Activated effector memory CD4-positive, alpha-beta T cell treated with Interleukin-2 at 50 U/mL for 16 hours (primary cell): ENCODE measurements around the gene STXBP1.

Experiments used
- DNase-seq: peaks from one replicate; pipeline ENCODE4 v3.0.0-alpha.2; 2020

The STXBP1 gene

GRCh38 chr9:127660886-127661741 lies 49.0 kb downstream of the STXBP1 start:
- no peak for DNase-seq

GRCh38 chr9:127662617-127663016 lies 50.5 kb downstream of the STXBP1 start:
- DNase-seq: no peak

DNA sequence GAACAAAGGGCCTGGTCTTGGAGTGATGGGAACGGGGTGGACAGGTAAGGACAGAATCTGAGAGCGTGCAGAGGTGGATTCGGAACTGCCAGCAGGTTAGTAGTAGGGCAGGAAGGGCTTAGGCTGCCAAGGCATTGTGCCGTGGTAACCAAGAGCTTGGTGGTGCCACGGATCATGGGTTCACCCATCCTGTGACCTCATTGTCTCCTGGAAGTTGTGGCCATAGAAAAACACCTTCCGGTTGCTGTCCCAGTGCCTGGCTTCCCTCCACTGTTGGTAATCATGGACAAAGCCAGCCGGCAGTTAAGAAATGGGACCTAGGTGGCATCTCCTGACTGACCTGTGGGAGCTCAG lies 52.2 kb downstream of the STXBP1 start:
- no peak for DNase-seq

- no peak for DNase-seq
Measured at GRCh38 chr9:127664678-127665507, 52.8 kb downstream of the STXBP1 start.

DNA sequence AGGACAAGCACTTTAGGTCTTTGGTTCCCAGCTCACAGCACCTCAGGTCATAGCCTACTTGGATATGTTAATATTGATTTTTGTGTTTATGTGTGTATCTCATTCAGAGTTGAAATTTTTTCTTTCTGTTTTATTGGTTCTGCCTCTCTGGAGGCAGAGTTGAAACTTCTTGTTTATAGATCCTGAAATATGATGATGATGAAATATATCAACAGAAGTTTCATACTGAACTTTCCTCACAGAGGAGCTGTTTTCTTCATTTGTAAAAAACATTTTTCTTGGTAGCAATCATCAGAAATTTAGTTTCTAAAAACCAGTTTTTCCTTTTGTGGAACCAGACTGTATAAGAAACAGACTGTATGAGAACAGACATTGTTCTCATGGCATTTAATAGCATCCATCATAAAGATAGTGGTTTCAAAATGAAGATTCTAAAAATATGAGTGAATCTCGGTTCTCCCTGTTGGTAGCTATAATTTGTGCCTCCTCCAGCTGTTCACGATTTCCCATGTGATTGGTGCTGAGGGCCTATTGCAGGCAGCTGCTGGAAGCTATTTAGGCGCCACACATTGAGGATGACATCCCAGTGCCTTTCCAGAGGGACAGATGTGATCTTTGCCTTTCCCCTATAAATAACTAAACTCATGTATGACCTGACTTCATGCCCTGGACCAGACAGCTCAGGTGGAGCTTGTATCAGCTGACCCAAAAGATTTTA lies 55.2 kb downstream of the STXBP1 start:
- DNase-seq: no peak

GRCh38 chr9:127667906-127668305 lies 55.8 kb downstream of the STXBP1 start:
- no peak for DNase-seq

DNA sequence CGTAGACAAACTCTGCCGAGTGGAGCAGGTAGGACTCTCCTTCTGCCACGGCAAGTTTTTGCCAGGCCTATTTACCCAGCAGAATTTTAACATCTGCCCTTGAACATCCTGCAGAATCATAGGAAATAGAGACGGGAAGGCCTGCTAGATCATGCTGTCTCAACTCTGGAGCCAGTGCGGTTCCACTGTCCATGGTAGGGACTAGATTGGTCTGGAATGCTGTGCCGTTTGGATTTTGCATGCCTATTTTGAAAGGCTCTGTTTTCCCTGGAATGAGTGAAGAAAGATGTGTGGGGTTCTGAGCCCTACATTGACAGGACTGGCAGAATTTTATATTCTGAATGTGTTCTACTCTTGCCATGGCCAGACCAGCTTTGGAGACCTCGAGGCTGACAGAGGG lies 61.2 kb downstream of the STXBP1 start:
- no peak for DNase-seq

- DNase-seq: no peak
Measured at GRCh38 chr9:127676638-127677037, 64.6 kb downstream of the STXBP1 start.

DNA sequence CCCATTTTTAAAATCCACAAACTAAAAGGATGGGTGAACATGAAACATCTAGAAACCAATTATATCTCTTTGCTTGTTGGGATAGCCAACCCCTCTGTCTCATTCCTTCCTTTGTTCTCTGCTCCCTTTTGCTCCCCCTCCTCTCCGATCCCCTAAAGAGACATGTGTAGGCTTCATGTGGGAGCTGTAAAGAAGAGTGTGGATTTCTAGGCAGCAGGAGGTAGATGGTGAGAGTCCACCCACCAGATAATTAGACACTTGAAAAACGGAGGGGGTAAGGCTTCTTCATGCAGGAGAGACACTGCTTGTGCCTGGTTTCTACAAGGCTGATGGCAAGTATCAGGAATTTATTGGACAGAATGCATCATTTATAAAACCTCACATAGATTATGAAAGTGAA lies 67.4 kb downstream of the STXBP1 start:
- DNase-seq: no peak

GRCh38 chr9:127680226-127680625 lies 68.1 kb downstream of the STXBP1 start:
- no peak for DNase-seq

DNA sequence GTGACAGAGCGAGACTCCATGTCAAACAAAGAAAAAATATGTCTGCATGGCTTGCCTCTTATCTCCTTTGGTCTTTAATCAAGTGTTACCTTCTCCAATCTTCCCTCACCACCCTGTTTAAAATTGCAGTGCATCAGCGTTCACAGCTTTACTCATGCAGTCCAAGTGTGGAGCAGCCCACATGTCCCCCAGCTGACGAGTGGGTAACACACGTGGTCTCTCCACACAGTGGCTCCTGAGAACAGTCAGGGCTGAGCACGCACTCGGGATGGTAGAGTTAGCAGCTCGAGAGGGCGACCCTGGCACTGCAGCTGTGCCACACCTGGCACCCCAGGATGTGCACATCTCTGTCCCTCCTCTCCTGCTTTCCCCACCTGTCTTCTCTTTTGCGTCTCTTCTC lies 68.8 kb downstream of the STXBP1 start:
- DNase-seq: no peak

DNA sequence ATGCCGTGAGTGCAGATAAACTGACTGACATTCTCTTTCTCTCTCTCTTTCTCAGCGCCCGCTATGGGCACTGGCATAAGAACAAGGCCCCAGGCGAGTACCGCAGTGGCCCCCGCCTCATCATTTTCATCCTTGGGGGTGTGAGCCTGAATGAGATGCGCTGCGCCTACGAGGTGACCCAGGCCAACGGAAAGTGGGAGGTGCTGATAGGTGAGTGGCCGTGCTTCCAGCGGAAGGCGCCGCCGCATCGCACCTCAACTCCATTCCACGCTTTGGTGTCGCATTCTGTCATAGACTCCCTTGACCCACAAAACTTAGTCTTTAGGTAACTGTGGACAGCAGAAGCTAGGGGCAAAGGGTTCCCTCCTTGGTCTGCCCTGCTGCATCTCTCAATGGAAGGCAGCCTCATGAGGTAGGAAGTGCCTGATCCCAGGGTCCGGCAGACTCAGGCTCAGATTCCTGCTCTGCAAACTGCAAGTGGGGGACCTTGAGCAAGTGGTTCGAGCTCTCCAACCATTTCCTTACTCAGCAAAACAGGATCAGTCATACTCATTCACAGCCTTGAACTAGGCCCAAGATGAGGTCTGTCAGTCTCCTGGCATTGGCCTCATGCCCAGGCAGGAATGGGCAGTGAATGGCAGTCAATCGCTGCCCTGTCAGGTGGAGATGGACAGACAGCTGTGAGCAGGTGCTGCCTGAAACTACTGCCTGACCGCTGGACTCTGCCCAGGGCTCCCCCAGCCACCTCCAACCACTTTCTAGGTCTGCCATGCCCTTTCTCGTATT lies 70.5 kb downstream of the STXBP1 start:
- DNase-seq: no peak

DNA sequence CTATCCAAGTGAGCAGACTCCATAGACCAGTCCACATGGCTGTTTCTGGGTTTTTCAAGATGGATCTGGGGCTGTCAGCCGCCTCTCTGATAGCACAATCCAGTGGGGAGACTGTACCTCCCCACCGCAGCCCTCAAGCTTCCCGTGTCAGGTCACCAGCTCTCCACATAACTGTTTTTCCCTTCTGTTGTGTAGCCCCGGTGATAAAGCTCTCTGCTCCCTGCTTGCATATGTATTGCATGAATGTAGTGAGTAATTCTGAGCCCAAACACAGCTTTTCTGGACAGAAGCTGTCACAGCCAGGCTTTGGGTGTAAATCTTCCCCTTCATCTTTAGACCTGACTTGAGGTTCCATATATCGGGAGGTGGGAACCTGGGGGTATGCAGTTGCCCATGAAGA lies 71.6 kb downstream of the STXBP1 start:
- DNase-seq: no peak

DNA sequence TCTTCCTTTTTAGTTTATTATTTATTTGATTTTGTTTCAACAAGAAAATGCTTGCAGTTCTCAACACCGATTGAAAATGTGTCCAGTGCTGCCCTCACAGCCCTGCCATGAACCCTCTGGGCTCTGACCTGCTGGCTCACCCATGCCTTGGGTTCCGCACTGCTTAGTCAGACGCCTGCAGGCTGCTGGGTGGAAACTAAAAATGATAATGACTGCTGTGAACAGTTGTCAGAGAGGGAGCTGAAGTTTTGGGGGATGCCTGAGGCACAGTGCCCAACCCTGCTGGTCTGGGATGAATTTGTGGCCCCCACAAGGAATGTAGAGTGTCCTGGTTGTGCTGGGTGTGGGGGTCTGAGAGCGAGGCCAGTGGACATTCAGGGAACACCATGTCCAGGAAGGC lies 72.5 kb downstream of the STXBP1 start:
- DNase-seq: no peak

GRCh38 chr9:127686461-127687393 lies 74.7 kb downstream of the STXBP1 start:
- no peak for DNase-seq

DNA sequence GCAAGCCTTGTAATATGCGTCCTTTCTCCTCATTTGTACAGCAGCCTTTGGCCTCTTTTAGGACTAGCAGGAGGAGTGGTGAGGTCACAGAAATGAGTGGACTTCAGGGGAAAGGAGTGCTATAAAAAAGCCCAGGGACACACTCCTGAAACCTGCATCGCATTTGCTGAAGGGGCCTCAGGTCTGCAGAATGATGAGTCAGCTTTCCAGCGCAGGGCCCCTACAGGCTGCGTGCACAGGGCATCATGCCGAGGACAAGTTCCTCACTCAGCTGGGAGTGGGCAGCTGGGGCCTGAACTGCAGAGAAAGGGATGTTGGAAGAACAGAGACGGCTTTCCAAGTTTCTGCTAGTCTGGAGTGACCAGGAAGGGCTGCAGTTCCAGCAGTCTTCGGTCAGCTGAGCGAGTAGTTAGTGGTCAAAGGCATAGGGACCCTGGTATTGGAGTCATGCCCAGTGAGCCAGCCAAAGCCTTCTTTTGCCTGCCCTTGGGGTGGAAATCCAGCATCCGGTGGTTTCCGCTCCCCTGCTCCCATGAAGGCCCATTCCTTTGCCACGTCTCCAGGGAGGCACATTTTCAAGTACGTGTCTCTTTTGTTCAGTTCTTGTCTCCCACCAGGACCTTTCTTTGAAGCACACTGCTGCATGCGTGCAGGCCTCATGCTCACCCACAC lies 77.4 kb downstream of the STXBP1 start:
- DNase-seq: no peak

DNA sequence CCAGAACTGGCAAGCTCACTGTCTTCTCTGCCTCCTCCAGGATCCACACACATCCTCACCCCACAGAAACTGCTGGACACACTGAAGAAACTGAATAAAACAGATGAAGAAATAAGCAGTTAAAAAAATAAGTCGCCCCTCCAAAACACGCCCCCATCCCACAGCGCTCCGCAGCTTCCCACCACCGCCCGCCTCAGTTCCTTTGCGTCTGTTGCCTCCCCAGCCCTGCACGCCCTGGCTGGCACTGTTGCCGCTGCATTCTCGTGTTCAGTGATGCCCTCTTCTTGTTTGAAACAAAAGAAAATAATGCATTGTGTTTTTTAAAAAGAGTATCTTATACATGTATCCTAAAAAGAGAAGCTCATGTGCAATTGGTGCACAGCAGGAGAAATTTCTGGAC lies 78.7 kb downstream of the STXBP1 start:
- no peak for DNase-seq

GRCh38 chr9:127692071-127692470 lies 80.0 kb downstream of the STXBP1 start:
- DNase-seq: no peak

- no peak for DNase-seq
Measured at GRCh38 chr9:127693143-127693542, 81.1 kb downstream of the STXBP1 start.

GRCh38 chr9:127693697-127694096 lies 81.6 kb downstream of the STXBP1 start:
- DNase-seq: no peak
